ENCODE measurements around the gene TMA16. TPM values are rescaled to one million over a fixed set of nuclear protein-coding genes. Genes with fewer than 3 reads are reported as not detected.

Gene TMA16
- total and polyA plus RNA-seq, 2 donors (not counting 1 experiment from before 2014, with no cell fraction given): 6.5 to 40.5 TPM

GRCh38 chr4:163476761-163477438 lies 17.6 kb upstream of the TMA16 start:
- Histone ChIP-seq H3K27me3 (replicated peaks in 1 of 4; ENCODE audit: control extremely low read depth in 1 of 4, control insufficient read depth in 3 of 4, insufficient read depth in 4 of 4, low read length in 3 of 4) (peaks cover 0 to 4% (median 0%) of the 10 kb centered on the region in 4 experiments), H4K20me1 (ENCODE audit: control insufficient read depth, insufficient read depth, low read length, poor library complexity, severe bottlenecking) (no peaks in the 10 kb centered on the region), H3K4me3 (ENCODE audit: control extremely low read depth in 1 of 5, extremely low read depth in 1 of 5, insufficient read depth in 1 of 5, low read depth in 2 of 5, low read length in 4 of 5) (no peak overlapping the region), H3K27ac (ENCODE audit: low read length in 2 of 2) (no peak overlapping the region), H3K9ac (ENCODE audit: low read length) (no peak overlapping the region), H3K79me2 (ENCODE audit: control insufficient read depth, insufficient read depth, low read length) (no peaks in the 10 kb centered on the region), H3K4me1 (ENCODE audit: control insufficient read depth in 2 of 2, insufficient read depth in 2 of 2, low read length in 2 of 2) (peaks cover under 1 to 9% of the 10 kb centered on the region in 2 donors), H3K9me3 (ENCODE audit: control extremely low read depth in 1 of 3, control insufficient read depth in 2 of 3, insufficient read depth in 1 of 3, low read length in 2 of 3) (peaks cover 0 to 3% (median 0%) of the 10 kb centered on the region in 3 donors), H3K36me3 (replicated peaks in 1 of 2; ENCODE audit: control extremely low read depth in 1 of 2, control insufficient read depth in 1 of 2, extremely low read depth in 1 of 2, insufficient read depth in 2 of 2, low read length in 1 of 2) (no peaks in the 10 kb centered on the region), H3K4me2 (replicated peaks; ENCODE audit: low read depth, low read length, poor library complexity, severe bottlenecking) (no peak overlapping the region), H2AFZ (ENCODE audit: insufficient read depth, low read depth, low read length, poor library complexity, severe bottlenecking) (no peak overlapping the region)
- Mint-ChIP-seq H3K27ac (no peak overlapping the region), H3K27me3 (no peaks in the 10 kb centered on the region), H3K4me1 (peaks cover 5% of the 10 kb centered on the region), H3K4me3 (no peak overlapping the region), H3K9me3 (ENCODE audit: insufficient read depth) (no peaks in the 10 kb centered on the region)
- TF ChIP-seq EZH2 (IDR thresholded peaks at IDR 0.05; ENCODE audit: borderline replicate concordance, insufficient read depth, low read depth, low read length, poor library complexity, severe bottlenecking): no peak
- TF ChIP-seq CTCF (IDR thresholded peaks at IDR 0.05): no peak
- 100% methylated on average over 1 of the region's 5 CpGs for WGBS (ENCODE audit: insufficient coverage)
- ChIA-PET CTCF (interaction anchor here (1.7 to 3.2 kb wide), 2 partner anchors 72 to 79 kb away, joined by 7 to 25 read pairs; no protein-coding TSS in a partner anchor), POLR2A (no interaction called here)
- ATAC-seq (ENCODE audit: low read depth) (no peak), DNase-seq (no peak)
- intact Hi-C loops (cut with micrococcal nuclease): no loop called here

GRCh38 chr4:163482190-163482589 lies 12.3 kb upstream of the TMA16 start:
- no CpG with 5 or more reads among the region's 1 CpG for WGBS (ENCODE audit: insufficient coverage)
- Mint-ChIP-seq H3K27me3 (no peaks in the 10 kb centered on the region), H3K9me3 (ENCODE audit: insufficient read depth) (no peaks in the 10 kb centered on the region), H3K27ac (peak overlapping the region; percentile 73), H3K4me1 (peaks cover 5% of the 10 kb centered on the region), H3K4me3 (peak overlapping the region; percentile 64)
- peak; percentile 66 for DNase-seq
- H3K27me3 ChIP-seq (replicated peaks in 1 of 4; ENCODE audit: control extremely low read depth in 1 of 4, control insufficient read depth in 3 of 4, insufficient read depth in 4 of 4, low read length in 3 of 4): no peaks in the 10 kb centered on the region
- no peaks in the 10 kb centered on the region for H3K79me2 ChIP-seq (ENCODE audit: control insufficient read depth, insufficient read depth, low read length)
- TF ChIP-seq CTCF (IDR thresholded peaks at IDR 0.05): no peak
- no peak for TF ChIP-seq EZH2 (IDR thresholded peaks at IDR 0.05; ENCODE audit: borderline replicate concordance, insufficient read depth, low read depth, low read length, poor library complexity, severe bottlenecking)
- peak; percentile 47 for ATAC-seq (ENCODE audit: low read depth)
- H3K27ac ChIP-seq (ENCODE audit: low read length in 2 of 2): peak overlapping the region; percentile 27 to 58
- H3K4me3 ChIP-seq (ENCODE audit: control extremely low read depth in 1 of 5, extremely low read depth in 1 of 5, insufficient read depth in 1 of 5, low read depth in 2 of 5, low read length in 4 of 5): peak overlapping the region in 1 of 5 experiments; percentile 22
- H3K9me3 ChIP-seq (ENCODE audit: control extremely low read depth in 1 of 3, control insufficient read depth in 2 of 3, insufficient read depth in 1 of 3, low read length in 2 of 3): no peaks in the 10 kb centered on the region
- peak overlapping the region; percentile 25 for H3K9ac ChIP-seq (ENCODE audit: low read length)
- peak overlapping the region; percentile 62 for H3K4me2 ChIP-seq (replicated peaks; ENCODE audit: low read depth, low read length, poor library complexity, severe bottlenecking)
- intact Hi-C loops (cut with micrococcal nuclease): no loop called here
- POLR2A ChIA-PET: no interaction called here
- CTCF ChIA-PET: interaction anchor here (0.7 to 1.8 kb wide), 6 partner anchors 61 to 1249 kb away, joined by 3 to 15 read pairs (median 5); no protein-coding TSS in a partner anchor
- H3K4me1 ChIP-seq (ENCODE audit: control insufficient read depth in 2 of 2, insufficient read depth in 2 of 2, low read length in 2 of 2): peaks cover 18 to 27% of the 10 kb centered on the region in 2 donors
- H2AFZ ChIP-seq (ENCODE audit: insufficient read depth, low read depth, low read length, poor library complexity, severe bottlenecking): peak overlapping the region; percentile 57
- no peaks in the 10 kb centered on the region for H3K36me3 ChIP-seq (replicated peaks in 1 of 2; ENCODE audit: control extremely low read depth in 1 of 2, control insufficient read depth in 1 of 2, extremely low read depth in 1 of 2, insufficient read depth in 2 of 2, low read length in 1 of 2)
- no peaks in the 10 kb centered on the region for H4K20me1 ChIP-seq (ENCODE audit: control insufficient read depth, insufficient read depth, low read length, poor library complexity, severe bottlenecking)
